ENCODE results near the gene EDN2. TPM values are rescaled to one million over a fixed set of nuclear protein-coding genes. Genes with fewer than 3 reads are reported as not detected.

EDN2 gene
- total RNA-seq, 2 donors from 2014 or later: 3.3 to 13.5 TPM

DNA sequence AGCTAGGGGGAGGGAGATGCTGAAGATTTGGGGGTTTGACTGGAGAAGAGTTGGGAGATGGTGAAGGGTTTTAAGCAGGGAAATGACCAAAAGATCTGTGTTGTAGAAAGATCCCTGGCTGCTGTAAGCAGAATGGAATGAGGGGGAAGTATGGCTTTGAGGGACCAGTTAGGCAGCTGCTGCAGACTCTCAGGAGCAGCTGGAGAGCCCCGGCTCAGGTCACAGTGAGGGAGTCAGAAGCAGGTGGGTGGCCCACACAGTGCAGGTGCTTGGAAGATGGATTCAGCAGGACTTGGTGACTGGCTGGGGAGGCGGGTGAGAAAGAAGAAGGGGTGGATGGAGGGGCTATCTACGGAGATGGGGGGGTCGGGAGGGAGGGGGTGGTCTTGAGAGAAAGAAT is 35.7 kb downstream of the EDN2 start:
- H3K4me3 ChIP-seq: no peak overlapping the region
- no peak for DNase-seq
- peaks cover 2% of the 10 kb centered on the region for H3K4me1 ChIP-seq
- no peaks in the 10 kb centered on the region for H3K9me3 ChIP-seq
- no peak overlapping the region for H3K9ac ChIP-seq (ENCODE audit: low read depth in 2 of 2, low read length in 2 of 2)
- TF ChIP-seq, protein P1, sequence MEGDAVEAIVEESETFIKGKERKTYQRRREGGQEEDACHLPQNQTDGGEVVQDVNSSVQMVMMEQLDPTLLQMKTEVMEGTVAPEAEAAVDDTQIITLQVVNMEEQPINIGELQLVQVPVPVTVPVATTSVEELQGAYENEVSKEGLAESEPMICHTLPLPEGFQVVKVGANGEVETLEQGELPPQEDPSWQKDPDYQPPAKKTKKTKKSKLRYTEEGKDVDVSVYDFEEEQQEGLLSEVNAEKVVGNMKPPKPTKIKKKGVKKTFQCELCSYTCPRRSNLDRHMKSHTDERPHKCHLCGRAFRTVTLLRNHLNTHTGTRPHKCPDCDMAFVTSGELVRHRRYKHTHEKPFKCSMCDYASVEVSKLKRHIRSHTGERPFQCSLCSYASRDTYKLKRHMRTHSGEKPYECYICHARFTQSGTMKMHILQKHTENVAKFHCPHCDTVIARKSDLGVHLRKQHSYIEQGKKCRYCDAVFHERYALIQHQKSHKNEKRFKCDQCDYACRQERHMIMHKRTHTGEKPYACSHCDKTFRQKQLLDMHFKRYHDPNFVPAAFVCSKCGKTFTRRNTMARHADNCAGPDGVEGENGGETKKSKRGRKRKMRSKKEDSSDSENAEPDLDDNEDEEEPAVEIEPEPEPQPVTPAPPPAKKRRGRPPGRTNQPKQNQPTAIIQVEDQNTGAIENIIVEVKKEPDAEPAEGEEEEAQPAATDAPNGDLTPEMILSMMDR (IDR thresholded peaks at IDR 0.05): no peak
- H3K27me3 ChIP-seq: no peaks in the 10 kb centered on the region
- intact Hi-C loops (cut with DNase I): no loop called here
- H3K36me3 ChIP-seq: no peaks in the 10 kb centered on the region
- H3K27ac ChIP-seq: no peak overlapping the region

DNA sequence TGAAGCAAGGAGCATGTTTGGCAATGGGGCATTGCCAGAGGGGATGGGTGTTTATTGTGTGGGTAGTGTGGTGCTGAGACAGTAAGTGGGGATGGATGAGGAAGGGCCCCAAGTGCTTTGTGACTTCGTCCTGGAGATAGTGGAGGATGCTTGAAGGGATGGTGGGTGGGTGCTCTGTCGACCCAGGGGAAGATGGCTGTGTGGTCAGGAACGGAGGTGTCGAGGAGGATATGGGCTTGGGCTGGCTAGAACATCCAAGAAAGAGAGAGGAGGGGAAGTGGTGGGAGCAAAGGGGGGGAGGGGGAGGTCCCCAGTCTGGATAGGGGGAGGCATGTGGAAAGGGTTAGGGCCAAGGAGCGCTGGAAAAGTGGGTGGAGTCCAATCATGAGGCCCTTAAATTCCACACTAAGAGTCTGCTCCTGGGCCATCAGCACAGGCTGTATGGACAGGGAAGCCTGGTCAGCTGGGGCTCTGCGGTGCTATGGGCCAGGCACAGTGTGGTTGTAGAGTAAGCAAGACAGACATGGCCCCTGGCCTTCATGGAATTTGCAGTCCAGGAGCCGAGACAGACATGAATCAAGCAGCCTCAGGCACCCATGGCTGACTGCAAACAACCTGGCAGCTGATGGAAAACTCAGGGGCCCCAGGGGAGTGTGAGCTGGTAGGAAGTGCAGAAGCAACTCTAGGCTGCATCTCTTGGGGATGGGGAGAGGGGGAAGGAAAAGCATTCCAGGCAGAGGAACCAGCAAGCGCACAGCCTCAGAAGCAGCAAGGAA is 36.3 kb downstream of the EDN2 start:
- H3K9me3 ChIP-seq: no peaks in the 10 kb centered on the region
- H3K4me3 ChIP-seq: no peak overlapping the region
- no peaks in the 10 kb centered on the region for H3K27me3 ChIP-seq
- no peak overlapping the region for H3K27ac ChIP-seq
- intact Hi-C loops (cut with DNase I): no loop called here
- H3K36me3 ChIP-seq: no peaks in the 10 kb centered on the region
- no peak for DNase-seq
- no peak overlapping the region for H3K9ac ChIP-seq (ENCODE audit: low read depth in 2 of 2, low read length in 2 of 2)
- H3K4me1 ChIP-seq: no peaks in the 10 kb centered on the region
- TF ChIP-seq, protein P1 (IDR thresholded peaks at IDR 0.05): no peak

DNA sequence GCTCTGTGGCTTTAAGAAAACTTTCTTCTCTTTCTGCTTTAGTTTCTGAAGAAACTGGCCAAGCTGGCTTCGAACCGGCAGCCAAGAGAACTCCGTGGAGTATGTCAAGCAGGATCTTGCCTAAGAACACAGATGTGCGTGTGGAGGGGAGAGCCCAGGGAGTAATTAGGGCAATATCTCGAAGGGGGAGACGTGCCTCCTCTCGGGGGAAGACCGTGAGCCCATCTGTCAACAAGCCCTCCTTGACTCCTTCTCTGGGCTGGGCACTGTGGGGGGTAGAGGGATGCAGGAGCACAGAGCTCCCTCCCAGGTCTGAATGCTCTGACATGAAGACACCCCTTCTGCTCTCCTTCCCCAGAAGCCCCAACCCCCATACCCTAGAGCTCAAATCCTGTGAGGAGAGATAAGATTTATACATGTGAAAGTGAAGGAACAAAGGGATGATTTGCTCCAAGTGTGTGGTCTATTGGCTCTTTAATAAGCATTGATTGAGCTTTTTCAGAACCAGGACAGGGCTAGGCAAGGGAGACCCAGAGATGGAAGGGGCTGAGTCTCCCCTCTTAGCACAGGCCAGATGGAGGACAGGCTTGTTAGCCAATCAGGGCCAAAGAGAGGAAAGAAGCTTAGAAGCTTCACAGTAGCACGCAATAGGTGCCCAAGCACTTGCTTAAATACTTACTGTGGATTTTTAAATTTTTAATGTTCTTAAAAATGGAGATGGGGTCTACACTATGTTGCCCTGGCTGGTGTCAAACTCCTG is 37.5 kb downstream of the EDN2 start:
- no peak for DNase-seq
- TF ChIP-seq, protein P1 (IDR thresholded peaks at IDR 0.05): no peak
- no peak overlapping the region for H3K9ac ChIP-seq (ENCODE audit: low read depth in 2 of 2, low read length in 2 of 2)
- intact Hi-C loops (cut with DNase I): no loop called here
- H3K27me3 ChIP-seq: no peaks in the 10 kb centered on the region
- H3K9me3 ChIP-seq: no peaks in the 10 kb centered on the region
- H3K36me3 ChIP-seq: no peaks in the 10 kb centered on the region
- no peak overlapping the region for H3K4me3 ChIP-seq
- H3K27ac ChIP-seq: no peak overlapping the region
- no peaks in the 10 kb centered on the region for H3K4me1 ChIP-seq

DNA sequence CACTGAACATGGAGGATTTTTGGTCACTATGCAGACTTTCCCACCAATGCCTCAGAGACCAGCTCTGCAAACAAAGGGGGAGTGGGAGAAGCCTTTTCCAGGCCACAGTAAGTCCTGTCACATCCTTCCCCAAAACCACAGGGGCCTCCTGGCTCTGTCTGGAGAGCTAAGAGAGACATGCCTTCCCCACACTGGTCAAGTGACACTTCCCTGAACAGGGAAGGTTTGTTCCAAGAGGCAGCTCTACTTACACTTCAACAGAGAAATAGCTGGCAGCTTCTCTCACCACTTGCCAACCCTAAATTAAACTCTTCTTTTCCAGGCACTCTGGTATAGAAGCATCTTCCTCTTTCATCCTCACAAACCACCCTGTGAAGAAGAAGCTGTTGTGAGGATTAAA is 39.7 kb downstream of the EDN2 start:
- H3K4me1 ChIP-seq: no peaks in the 10 kb centered on the region
- H3K27me3 ChIP-seq: no peaks in the 10 kb centered on the region
- intact Hi-C loops (cut with DNase I): no loop called here
- DNase-seq: no peak
- no peak overlapping the region for H3K9ac ChIP-seq (ENCODE audit: low read depth in 2 of 2, low read length in 2 of 2)
- no peak overlapping the region for H3K4me3 ChIP-seq
- H3K9me3 ChIP-seq: no peaks in the 10 kb centered on the region
- no peaks in the 10 kb centered on the region for H3K36me3 ChIP-seq
- TF ChIP-seq, protein P1 (IDR thresholded peaks at IDR 0.05): no peak
- no peak overlapping the region for H3K27ac ChIP-seq

DNA sequence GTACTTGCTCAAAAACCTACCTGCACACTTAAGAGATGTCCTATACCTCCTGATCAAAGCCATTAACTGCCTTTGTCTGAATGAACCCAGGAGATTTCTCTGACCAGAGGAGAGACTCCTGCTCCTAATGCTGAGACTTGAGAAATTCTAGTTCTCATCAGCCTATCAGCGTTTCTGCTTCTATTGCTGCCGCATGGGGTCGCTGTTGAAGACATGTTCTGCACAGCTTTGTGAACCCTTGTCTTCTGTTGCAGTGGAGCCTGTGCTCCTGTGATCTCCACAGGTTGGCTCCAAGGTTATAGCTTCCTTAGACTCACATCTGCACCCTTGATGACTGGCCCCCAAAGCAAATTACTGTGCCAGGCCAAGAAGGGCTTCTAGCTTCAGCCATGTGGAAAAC is 40.2 kb downstream of the EDN2 start:
- no peak for DNase-seq
- TF ChIP-seq, protein P1 (IDR thresholded peaks at IDR 0.05): no peak
- Histone ChIP-seq H3K36me3 (no peaks in the 10 kb centered on the region), H3K9me3 (no peaks in the 10 kb centered on the region), H3K27me3 (no peaks in the 10 kb centered on the region), H3K4me3 (no peak overlapping the region), H3K27ac (no peak overlapping the region), H3K4me1 (no peaks in the 10 kb centered on the region), H3K9ac (ENCODE audit: low read depth in 2 of 2, low read length in 2 of 2) (no peak overlapping the region)
- intact Hi-C loops (cut with DNase I): no loop called here

Measured in colonic mucosa (tissue), 4 donors.